Osteoblast (primary cell): ENCODE results near the gene ZDHHC11B. TPM values are rescaled to one million over a fixed set of nuclear protein-coding genes. Genes with fewer than 3 reads are reported as not detected.

ENCODE experiments used
- DNase-seq: peaks from one replicate; pipeline ENCODE4 v3.0.0; 2011; ENCODE audit warnings: low spot score, mixed read lengths; ENCODE audit not compliant: insufficient read length; ENCODE audit errors: missing footprints
- H2AFZ ChIP-seq: 2 replicates; pipeline ENCODE4 v1.6.0; 2011; ENCODE audit warnings: mild to moderate bottlenecking, low read length
- H3K27ac ChIP-seq: 2 replicates; pipeline ENCODE4 v1.5.1; 2011; ENCODE audit warnings: mild to moderate bottlenecking, low read depth, low read length, moderate library complexity
- H3K27me3 ChIP-seq: 2 replicates; pipeline ENCODE4 v1.6.0; 2012; ENCODE audit warnings: mild to moderate bottlenecking, control low read depth, inconsistent platforms, low read length, moderate library complexity; ENCODE audit not compliant: insufficient read depth
- H3K36me3 ChIP-seq: 2 replicates; pipeline ENCODE4 v1.5.1; 2011; ENCODE audit warnings: mild to moderate bottlenecking, low read length, control low read depth, moderate library complexity; ENCODE audit not compliant: insufficient read depth
- H3K4me1 ChIP-seq: 2 replicates; pipeline ENCODE4 v1.5.1; 2011; ENCODE audit warnings: mild to moderate bottlenecking, low read length, control low read depth, moderate library complexity; ENCODE audit not compliant: insufficient read depth
- H3K4me2 ChIP-seq: 2 replicates; pipeline ENCODE4 v1.6.0; 2011; ENCODE audit warnings: mild to moderate bottlenecking, low read length; ENCODE audit not compliant: insufficient read depth
- H3K4me3 ChIP-seq: fragments of 200-600 bp; sonication (generic); 3 replicates; pipeline ENCODE4 v1.5.1; 2012; ENCODE audit warnings: mild to moderate bottlenecking, low read length, inconsistent platforms; ENCODE audit not compliant: insufficient read depth
- H3K79me2 ChIP-seq: 2 replicates; pipeline ENCODE4 v1.6.0; 2012; ENCODE audit warnings: mild to moderate bottlenecking, low read length, control low read depth, inconsistent platforms; ENCODE audit not compliant: insufficient read depth
- H3K9me3 ChIP-seq: 2 replicates; pipeline ENCODE4 v1.5.1; 2011; ENCODE audit warnings: low read depth, low read length, control low read depth
- H4K20me1 ChIP-seq: 2 replicates; pipeline ENCODE4 v1.6.0; 2012; ENCODE audit warnings: mild to moderate bottlenecking, low read length, control low read depth; ENCODE audit not compliant: insufficient read depth
- total RNA-seq: library from RNA; depleted of rRNA; stranded (reverse); fragments of >200 nt; gene quantifications from 2 replicates; pipeline ENCODE4 v1.2.3, GENCODE V29; 2012
- TF ChIP-seq, protein P1 (sequence below): IDR thresholded peaks from 2 replicates; pipeline ENCODE4 v1.5.1; 2011; ENCODE audit warnings: mild to moderate bottlenecking, low read depth, low read length, moderate library complexity; ENCODE audit errors: extremely low read depth

Gene ZDHHC11B
- total RNA-seq, 1 donor: not detected

DNA sequence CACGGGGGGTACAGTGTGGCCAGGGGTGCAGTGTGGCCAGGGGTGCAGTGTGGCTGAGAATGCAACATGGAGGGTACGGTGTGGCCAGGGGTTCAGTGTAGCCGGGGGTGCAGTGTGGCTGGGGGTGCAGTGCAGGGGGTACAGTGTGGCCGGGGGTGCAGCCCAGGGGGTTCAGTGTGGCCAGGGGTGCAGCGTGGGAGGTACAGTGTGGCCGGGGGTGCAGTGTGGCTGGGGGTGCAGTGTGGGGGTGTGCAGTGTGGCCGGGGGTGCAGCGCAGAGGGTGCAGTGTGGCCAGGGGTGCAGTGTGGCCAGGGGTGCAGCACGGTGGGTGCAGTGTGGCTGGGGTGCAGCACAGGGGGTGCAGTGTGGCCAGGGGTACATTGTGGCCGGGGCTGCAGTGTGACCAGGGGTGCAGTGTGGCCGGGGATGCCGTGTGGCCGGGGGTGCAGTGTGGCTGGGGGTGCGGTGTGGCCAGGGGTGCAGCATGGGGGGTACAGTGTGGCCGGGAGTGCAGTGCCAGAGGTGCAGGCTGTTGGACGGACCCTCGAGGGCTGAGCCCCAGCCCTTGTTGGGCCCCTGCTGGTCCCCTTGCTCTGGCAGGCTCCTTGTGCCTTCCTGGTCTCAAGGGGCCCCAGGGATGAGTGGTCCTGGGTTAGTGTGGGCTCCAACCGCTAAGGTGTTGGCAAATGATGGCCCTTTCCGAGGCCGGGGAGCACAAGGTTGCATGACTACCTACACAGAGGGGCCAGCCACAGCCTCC is 109.2 kb downstream of the ZDHHC11B start:
- no peaks in the 10 kb centered on the region for H3K36me3 ChIP-seq
- H3K4me2 ChIP-seq: no peak overlapping the region
- peak; percentile 46 for DNase-seq
- H3K4me3 ChIP-seq: no peak overlapping the region
- H4K20me1 ChIP-seq: no peaks in the 10 kb centered on the region
- H3K9me3 ChIP-seq: no peaks in the 10 kb centered on the region
- peaks cover 37% of the 10 kb centered on the region for H3K27me3 ChIP-seq
- H3K27ac ChIP-seq: no peak overlapping the region
- no peaks in the 10 kb centered on the region for H3K79me2 ChIP-seq
- H3K4me1 ChIP-seq: peaks cover 11% of the 10 kb centered on the region
- no peak overlapping the region for H2AFZ ChIP-seq
- TF ChIP-seq, protein P1, sequence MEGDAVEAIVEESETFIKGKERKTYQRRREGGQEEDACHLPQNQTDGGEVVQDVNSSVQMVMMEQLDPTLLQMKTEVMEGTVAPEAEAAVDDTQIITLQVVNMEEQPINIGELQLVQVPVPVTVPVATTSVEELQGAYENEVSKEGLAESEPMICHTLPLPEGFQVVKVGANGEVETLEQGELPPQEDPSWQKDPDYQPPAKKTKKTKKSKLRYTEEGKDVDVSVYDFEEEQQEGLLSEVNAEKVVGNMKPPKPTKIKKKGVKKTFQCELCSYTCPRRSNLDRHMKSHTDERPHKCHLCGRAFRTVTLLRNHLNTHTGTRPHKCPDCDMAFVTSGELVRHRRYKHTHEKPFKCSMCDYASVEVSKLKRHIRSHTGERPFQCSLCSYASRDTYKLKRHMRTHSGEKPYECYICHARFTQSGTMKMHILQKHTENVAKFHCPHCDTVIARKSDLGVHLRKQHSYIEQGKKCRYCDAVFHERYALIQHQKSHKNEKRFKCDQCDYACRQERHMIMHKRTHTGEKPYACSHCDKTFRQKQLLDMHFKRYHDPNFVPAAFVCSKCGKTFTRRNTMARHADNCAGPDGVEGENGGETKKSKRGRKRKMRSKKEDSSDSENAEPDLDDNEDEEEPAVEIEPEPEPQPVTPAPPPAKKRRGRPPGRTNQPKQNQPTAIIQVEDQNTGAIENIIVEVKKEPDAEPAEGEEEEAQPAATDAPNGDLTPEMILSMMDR: no peak

DNA sequence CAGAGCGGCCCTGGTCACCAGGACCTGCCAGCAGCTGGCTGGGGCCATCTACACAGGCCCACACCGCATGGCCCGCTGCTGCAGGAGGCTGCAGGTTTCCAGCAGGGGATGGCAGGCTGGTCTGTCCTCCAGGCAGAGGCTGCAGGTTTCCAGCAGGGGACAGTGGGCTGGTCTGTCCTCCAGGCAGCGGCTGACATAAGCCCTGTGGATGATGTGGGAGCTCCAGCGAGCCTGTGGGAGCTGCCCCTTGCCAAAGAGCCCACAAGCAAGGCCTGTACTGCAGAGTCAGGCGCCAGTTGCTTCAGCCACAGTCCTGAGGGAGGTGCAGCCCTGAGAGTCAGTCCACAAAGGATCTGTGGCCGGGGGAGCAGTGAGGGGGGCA is 109.9 kb downstream of the ZDHHC11B start:
- Histone ChIP-seq H3K27me3 (peaks cover 37% of the 10 kb centered on the region), H3K4me3 (no peak overlapping the region), H3K4me2 (no peak overlapping the region), H3K27ac (no peak overlapping the region), H2AFZ (no peak overlapping the region), H3K36me3 (no peaks in the 10 kb centered on the region), H3K9me3 (no peaks in the 10 kb centered on the region), H3K4me1 (peaks cover 11% of the 10 kb centered on the region), H4K20me1 (no peaks in the 10 kb centered on the region), H3K79me2 (no peaks in the 10 kb centered on the region)
- peak; percentile 90 for DNase-seq
- TF ChIP-seq, protein P1: no peak

DNA sequence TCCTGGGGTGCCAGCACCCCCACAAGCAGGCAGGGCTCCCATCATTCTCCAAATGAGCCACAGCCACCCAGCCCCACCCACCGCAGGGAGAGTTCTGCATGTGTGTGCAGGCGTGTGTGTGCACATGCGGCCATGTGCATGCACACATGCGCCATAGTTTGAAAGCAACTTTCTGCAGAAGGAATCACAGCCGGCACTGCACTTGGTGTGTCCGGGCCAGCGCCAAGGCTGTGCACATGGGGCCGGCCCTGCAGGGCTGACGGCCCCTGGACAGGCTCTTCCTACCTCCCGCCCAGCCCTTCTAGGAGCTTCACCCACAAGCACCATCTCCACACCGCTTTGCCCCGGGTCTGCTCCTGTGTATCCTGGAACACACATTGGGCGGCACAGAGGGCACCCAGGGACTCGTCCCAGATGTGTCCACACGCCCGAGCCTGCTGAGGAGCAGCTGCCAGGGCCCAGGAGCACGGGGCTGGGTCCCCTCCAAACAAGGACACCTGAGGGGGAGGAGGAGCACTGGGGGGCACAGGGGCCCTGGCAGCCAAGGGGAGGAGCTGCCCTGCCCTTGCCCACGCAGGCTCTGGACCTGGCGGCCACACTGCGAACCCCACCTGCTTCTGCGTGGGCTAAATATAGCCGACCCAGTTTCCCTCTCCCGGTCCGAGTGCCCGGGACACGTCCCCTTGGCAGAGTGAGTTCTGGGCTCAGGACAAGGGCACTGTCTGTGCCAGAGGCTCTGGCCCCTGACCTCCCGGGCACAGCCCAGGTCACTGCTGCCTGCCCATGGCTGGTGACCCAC is 110.5 kb downstream of the ZDHHC11B start:
- Histone ChIP-seq H3K27me3 (peaks cover 37% of the 10 kb centered on the region), H3K4me1 (peaks cover 11% of the 10 kb centered on the region), H3K9me3 (no peaks in the 10 kb centered on the region), H4K20me1 (no peaks in the 10 kb centered on the region), H3K27ac (no peak overlapping the region), H3K4me3 (no peak overlapping the region), H3K36me3 (no peaks in the 10 kb centered on the region), H3K79me2 (no peaks in the 10 kb centered on the region), H2AFZ (no peak overlapping the region), H3K4me2 (no peak overlapping the region)
- peak; percentile 87 for DNase-seq
- TF ChIP-seq, protein P1: no peak
